ENCODE measurements around the gene IPMK.

IPMK gene

GRCh38 chr10:58164517-58164916, 103.2 kb downstream of the IPMK start:
- TF ChIP-seq NFIC (IDR thresholded peaks at IDR 0.05) = no peak

GRCh38 chr10:58158806-58159205, 108.9 kb downstream of the IPMK start:
- TF ChIP-seq EGR1 (IDR thresholded peaks at IDR 0.05) (no peak), NFIC (IDR thresholded peaks at IDR 0.05) (peak; percentile 52)

- TF ChIP-seq TEAD4 (IDR thresholded peaks at IDR 0.05) (peak; percentile 55), TCF12 (IDR thresholded peaks at IDR 0.05; ENCODE audit: low read depth) (peak; percentile 67), CEBPB (IDR thresholded peaks at IDR 0.05) (peak; percentile 95), FOXM1 (IDR thresholded peaks at IDR 0.05; ENCODE audit: borderline replicate concordance, low read depth) (no peak), RAD21 (IDR thresholded peaks at IDR 0.05; ENCODE audit: low read depth) (no peak), EP300 (IDR thresholded peaks at IDR 0.05; ENCODE audit: borderline replicate concordance) (peak; percentile 56; the same call in 1 of the 2 replicates), NFIC (IDR thresholded peaks at IDR 0.05) (peak; percentile 71)
These were observed 110.5 kb downstream of the IPMK start for GRCh38 chr10:58157076-58157766.

DNA sequence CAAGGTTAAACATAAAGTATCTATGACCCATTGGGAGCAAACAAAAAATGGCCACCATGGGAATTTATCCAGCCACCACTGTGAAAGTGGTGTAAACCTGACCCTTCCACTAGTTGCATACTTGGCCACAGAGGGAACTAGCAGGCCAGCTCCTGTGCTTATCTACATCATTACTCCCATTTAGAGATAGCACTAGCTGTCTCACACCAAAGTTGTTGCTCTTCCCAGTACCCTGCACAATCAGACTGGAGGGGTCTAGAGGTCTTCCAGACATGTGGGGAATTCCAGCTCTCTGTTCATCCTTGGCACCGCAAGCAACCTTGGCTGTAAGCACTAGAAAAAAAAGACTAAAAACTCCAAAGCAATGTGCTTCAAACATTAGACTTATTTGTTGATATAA, 113.9 kb downstream of the IPMK start:
- TF ChIP-seq EP300 (IDR thresholded peaks at IDR 0.05; ENCODE audit: borderline replicate concordance) = no peak
- TF ChIP-seq TCF12 (IDR thresholded peaks at IDR 0.05; ENCODE audit: low read depth) = no peak
- TF ChIP-seq FOXM1 (IDR thresholded peaks at IDR 0.05; ENCODE audit: borderline replicate concordance, low read depth) = no peak
- no peak for TF ChIP-seq MAX (IDR thresholded peaks at IDR 0.05)
- no peak for TF ChIP-seq RAD21 (IDR thresholded peaks at IDR 0.05; ENCODE audit: low read depth)
- no peak for TF ChIP-seq TEAD4 (IDR thresholded peaks at IDR 0.05)
- no peak for TF ChIP-seq YY1 (IDR thresholded peaks at IDR 0.05; ENCODE audit: low read depth)
- TF ChIP-seq CEBPB (IDR thresholded peaks at IDR 0.05) = no peak
- TF ChIP-seq, protein P1, sequence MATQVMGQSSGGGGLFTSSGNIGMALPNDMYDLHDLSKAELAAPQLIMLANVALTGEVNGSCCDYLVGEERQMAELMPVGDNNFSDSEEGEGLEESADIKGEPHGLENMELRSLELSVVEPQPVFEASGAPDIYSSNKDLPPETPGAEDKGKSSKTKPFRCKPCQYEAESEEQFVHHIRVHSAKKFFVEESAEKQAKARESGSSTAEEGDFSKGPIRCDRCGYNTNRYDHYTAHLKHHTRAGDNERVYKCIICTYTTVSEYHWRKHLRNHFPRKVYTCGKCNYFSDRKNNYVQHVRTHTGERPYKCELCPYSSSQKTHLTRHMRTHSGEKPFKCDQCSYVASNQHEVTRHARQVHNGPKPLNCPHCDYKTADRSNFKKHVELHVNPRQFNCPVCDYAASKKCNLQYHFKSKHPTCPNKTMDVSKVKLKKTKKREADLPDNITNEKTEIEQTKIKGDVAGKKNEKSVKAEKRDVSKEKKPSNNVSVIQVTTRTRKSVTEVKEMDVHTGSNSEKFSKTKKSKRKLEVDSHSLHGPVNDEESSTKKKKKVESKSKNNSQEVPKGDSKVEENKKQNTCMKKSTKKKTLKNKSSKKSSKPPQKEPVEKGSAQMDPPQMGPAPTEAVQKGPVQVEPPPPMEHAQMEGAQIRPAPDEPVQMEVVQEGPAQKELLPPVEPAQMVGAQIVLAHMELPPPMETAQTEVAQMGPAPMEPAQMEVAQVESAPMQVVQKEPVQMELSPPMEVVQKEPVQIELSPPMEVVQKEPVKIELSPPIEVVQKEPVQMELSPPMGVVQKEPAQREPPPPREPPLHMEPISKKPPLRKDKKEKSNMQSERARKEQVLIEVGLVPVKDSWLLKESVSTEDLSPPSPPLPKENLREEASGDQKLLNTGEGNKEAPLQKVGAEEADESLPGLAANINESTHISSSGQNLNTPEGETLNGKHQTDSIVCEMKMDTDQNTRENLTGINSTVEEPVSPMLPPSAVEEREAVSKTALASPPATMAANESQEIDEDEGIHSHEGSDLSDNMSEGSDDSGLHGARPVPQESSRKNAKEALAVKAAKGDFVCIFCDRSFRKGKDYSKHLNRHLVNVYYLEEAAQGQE (IDR thresholded peaks at IDR 0.05; ENCODE audit: low read depth) = no peak
- no peak for TF ChIP-seq USF1 (IDR thresholded peaks at IDR 0.05)
- TF ChIP-seq CREB1 (IDR thresholded peaks at IDR 0.05; ENCODE audit: low read depth) = no peak
- TF ChIP-seq ZBTB7A (IDR thresholded peaks at IDR 0.05; ENCODE audit: low read depth) = no peak
- TF ChIP-seq TAF1 (IDR thresholded peaks at IDR 0.05; ENCODE audit: low read depth) = no peak
- no peak for TF ChIP-seq EGR1 (IDR thresholded peaks at IDR 0.05)
- no peak for TF ChIP-seq NFIC (IDR thresholded peaks at IDR 0.05)

DNA sequence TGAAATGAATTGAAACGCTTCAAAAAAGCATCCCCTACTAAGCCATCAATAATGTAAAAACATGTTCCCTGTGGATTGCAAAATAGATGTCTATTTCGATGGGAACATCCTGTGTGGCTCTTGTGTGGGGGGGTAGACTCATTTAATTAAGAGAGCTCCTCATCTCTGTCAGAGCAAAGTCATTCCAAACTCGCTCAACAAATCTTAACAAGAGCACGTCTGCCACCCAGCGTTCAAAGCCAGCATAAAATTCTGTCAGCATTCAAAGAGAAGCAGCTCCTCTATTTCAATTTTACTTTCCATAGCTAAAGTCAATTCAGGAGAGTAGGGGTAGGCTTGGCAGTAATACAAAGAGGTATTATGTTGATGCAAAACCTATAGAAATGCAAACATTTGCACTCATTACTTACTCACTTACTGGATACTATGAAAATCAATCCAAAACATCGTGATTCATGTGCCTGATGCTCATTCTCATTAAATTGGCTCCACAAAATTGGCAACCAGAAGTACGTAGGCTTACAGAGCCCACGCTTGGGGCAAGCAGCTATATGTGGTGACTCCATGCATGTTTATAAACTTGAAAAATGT, 114.9 kb downstream of the IPMK start:
- TF ChIP-seq RAD21 (IDR thresholded peaks at IDR 0.05; ENCODE audit: low read depth) = peak; percentile 77
- no peak for TF ChIP-seq ZBTB7A (IDR thresholded peaks at IDR 0.05; ENCODE audit: low read depth)

DNA sequence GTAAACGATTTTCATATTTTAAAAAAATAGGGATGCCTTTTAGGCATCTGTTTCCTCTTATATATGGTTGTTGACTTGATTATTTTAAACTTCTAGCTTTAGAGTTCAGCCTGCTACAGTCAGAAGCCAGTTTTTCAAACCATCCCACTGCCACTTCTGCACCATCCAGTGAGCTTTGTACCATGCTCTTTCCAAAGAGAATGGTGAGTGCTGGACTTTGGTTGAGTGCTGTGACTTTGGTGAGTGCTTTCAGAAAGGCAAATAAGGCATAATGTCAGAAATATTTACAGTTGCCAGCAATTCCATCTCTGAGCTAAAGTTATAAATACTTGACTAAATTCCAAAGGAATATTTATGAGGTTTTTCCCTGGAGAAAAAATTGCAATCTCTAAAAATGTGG, 117.4 kb downstream of the IPMK start:
- TF ChIP-seq TEAD4 (IDR thresholded peaks at IDR 0.05) (no peak), EP300 (IDR thresholded peaks at IDR 0.05; ENCODE audit: borderline replicate concordance) (no peak), CEBPB (IDR thresholded peaks at IDR 0.05) (no peak), TAF1 (IDR thresholded peaks at IDR 0.05; ENCODE audit: low read depth) (no peak), CREB1 (IDR thresholded peaks at IDR 0.05; ENCODE audit: low read depth) (no peak), TCF12 (IDR thresholded peaks at IDR 0.05; ENCODE audit: low read depth) (no peak), FOXM1 (IDR thresholded peaks at IDR 0.05; ENCODE audit: borderline replicate concordance, low read depth) (no peak), YY1 (IDR thresholded peaks at IDR 0.05; ENCODE audit: low read depth) (no peak)

DNA sequence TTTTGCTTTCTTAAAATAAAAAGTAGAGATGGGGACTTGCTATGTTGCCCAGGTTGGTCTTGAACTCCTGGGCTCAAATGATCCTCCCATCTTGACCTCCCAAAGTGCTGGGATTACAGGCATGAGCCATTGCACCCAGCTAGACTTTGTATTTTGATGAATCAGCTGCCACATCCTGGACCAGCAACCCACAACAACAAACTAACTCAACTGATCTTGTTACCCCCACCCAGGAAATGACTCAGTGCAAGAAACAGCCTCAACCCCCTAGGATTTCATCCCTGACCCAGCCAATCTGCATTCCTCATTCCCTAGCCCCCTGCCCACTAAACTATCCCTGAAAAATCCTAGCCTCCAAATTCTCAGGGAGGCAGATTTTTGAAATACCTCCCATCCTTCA, 123.8 kb downstream of the IPMK start:
- no peak for TF ChIP-seq RAD21 (IDR thresholded peaks at IDR 0.05; ENCODE audit: low read depth)
- TF ChIP-seq EGR1 (IDR thresholded peaks at IDR 0.05) = no peak
- no peak for TF ChIP-seq CEBPB (IDR thresholded peaks at IDR 0.05)
- no peak for TF ChIP-seq TAF1 (IDR thresholded peaks at IDR 0.05; ENCODE audit: low read depth)
- TF ChIP-seq ZBTB7A (IDR thresholded peaks at IDR 0.05; ENCODE audit: low read depth) = no peak
- no peak for TF ChIP-seq MAX (IDR thresholded peaks at IDR 0.05)
- TF ChIP-seq EP300 (IDR thresholded peaks at IDR 0.05; ENCODE audit: borderline replicate concordance) = no peak
- TF ChIP-seq YY1 (IDR thresholded peaks at IDR 0.05; ENCODE audit: low read depth) = no peak
- TF ChIP-seq FOXM1 (IDR thresholded peaks at IDR 0.05; ENCODE audit: borderline replicate concordance, low read depth) = no peak
- no peak for TF ChIP-seq CREB1 (IDR thresholded peaks at IDR 0.05; ENCODE audit: low read depth)
- no peak for TF ChIP-seq NFIC (IDR thresholded peaks at IDR 0.05)
- TF ChIP-seq, protein P1 (IDR thresholded peaks at IDR 0.05; ENCODE audit: low read depth) = no peak
- TF ChIP-seq TCF12 (IDR thresholded peaks at IDR 0.05; ENCODE audit: low read depth) = no peak
- TF ChIP-seq USF1 (IDR thresholded peaks at IDR 0.05) = no peak
- TF ChIP-seq TEAD4 (IDR thresholded peaks at IDR 0.05) = no peak

All from Ishikawa (cell line).